Esophagus (tissue), 2 donors: ENCODE data around the gene UBE2H. TPM values are rescaled to one million over a fixed set of nuclear protein-coding genes. Genes with fewer than 3 reads are reported as not detected.
"Not testable (repeated sequence)": the region's sequence is repeated elsewhere in the genome, so short reads cannot be mapped to it uniquely, and the experiment has no call there.

Experiments
- H3K27ac ChIP-seq, 2 donors: one replicate each; pipeline ENCODE4 v1.5.1; 2013; ENCODE audit warnings: low read depth in 2 of 2, mild to moderate bottlenecking in 2 of 2, inconsistent platforms in 1 of 2, low read length in 1 of 2, moderate library complexity in 1 of 2
- H3K27me3 ChIP-seq, 2 donors: one replicate each; pipeline ENCODE4 v1.6.1; 2013; ENCODE audit warnings: low read length in 2 of 2, control low read depth in 1 of 2, mild to moderate bottlenecking in 1 of 2; ENCODE audit not compliant: insufficient read depth in 2 of 2, control insufficient read depth in 1 of 2
- H3K36me3 ChIP-seq, 2 donors: one replicate each; pipeline ENCODE4 v1.6.1; 2013; ENCODE audit warnings: low read length in 1 of 2; ENCODE audit not compliant: control insufficient read depth in 2 of 2, insufficient read depth in 2 of 2
- H3K4me1 ChIP-seq, 2 donors: one replicate each; pipeline ENCODE4 v1.6.1; 2013; ENCODE audit warnings: low read length in 1 of 2; ENCODE audit not compliant: control insufficient read depth in 2 of 2, insufficient read depth in 2 of 2
- H3K4me3 ChIP-seq, 2 donors: one replicate each; pipeline ENCODE4 v1.5.1; 2013; ENCODE audit warnings: low read length in 2 of 2, mild to moderate bottlenecking in 2 of 2, low read depth in 1 of 2, moderate library complexity in 1 of 2
- H3K9me3 ChIP-seq, 2 donors: one replicate each; pipeline ENCODE4 v1.6.1; 2013; ENCODE audit warnings: mild to moderate bottlenecking in 2 of 2, low read depth in 1 of 2, low read length in 1 of 2, moderate library complexity in 1 of 2; ENCODE audit not compliant: control insufficient read depth in 2 of 2, insufficient read depth in 1 of 2
- WGBS, 2 donors: extraction: QIAGEN DNeasy Blood & Tissue Kit; methylation state at CpG; one replicate each; pipeline ENCODE4 v1.1.7; 2013; 5-methylcytosine and 5-hydroxymethylcytosine counted together
- polyA plus RNA-seq, 2 donors: library from polyadenylated mRNA; stranded (reverse); fragments of 200-250 nt; gene quantifications; one replicate each; pipeline ENCODE4 v1.2.3, GENCODE V29; 2013
- donor health status: healthy with polysubstance abuse.
- donor health status: Bipolar disorder and iron deficiency.

The UBE2H gene
- polyA plus RNA-seq, 2 donors, result 31.1 to 51.1 TPM

- H3K4me1 ChIP-seq, result peaks cover 0 to 12% of the 10 kb centered on the region in 2 donors
- H3K27ac ChIP-seq, result peak overlapping the region; percentile 78 to 97
- H3K4me3 ChIP-seq, result no peak overlapping the region
- no peaks in the 10 kb centered on the region for H3K9me3 ChIP-seq
- no peaks in the 10 kb centered on the region for H3K36me3 ChIP-seq
- no peaks in the 10 kb centered on the region for H3K27me3 ChIP-seq
- 34 to 47% methylated on average over 3 of the region's 3 CpGs for WGBS, 2 donors
These were observed 18.1 kb upstream of the UBE2H start for GRCh38 chr7:129970816-129971215.

DNA sequence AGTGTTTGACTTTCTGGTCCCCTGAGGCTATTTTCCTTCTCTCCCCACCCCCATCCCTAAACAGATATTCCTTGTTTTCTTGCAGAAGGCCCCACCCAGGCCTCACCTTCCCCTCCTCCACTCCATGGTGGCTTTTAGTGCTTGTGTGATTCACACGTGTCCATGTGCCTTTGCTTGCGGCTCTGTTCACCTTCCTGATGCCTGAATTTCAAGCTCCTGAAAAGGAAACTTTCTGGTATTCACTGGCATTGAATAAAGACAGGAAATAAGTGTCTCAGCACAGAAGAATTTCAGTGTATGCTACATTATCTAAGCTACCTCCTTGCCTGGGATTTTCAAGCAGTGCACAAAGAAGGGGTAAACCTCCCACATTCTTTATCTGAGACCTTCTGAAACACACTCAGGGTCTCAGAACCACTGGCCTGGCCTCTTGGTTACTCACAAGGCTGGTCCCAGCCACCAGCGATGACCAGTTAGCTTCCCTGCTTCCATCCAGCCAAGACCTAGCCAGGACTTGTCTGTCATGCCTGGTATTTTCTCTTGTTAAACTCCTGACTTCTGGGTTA, 17.2 kb upstream of the UBE2H start:
- no peaks in the 10 kb centered on the region for H3K9me3 ChIP-seq
- no peaks in the 10 kb centered on the region for H3K36me3 ChIP-seq
- H3K27me3 ChIP-seq, result no peaks in the 10 kb centered on the region
- H3K27ac ChIP-seq, result peak overlapping the region; percentile 93 to 97
- H3K4me3 ChIP-seq, result no peak overlapping the region
- WGBS, 2 donors, result 37 to 48% methylated on average over 3 of the region's 3 CpGs
- H3K4me1 ChIP-seq, result peaks cover 0 to 12% of the 10 kb centered on the region in 2 donors

DNA sequence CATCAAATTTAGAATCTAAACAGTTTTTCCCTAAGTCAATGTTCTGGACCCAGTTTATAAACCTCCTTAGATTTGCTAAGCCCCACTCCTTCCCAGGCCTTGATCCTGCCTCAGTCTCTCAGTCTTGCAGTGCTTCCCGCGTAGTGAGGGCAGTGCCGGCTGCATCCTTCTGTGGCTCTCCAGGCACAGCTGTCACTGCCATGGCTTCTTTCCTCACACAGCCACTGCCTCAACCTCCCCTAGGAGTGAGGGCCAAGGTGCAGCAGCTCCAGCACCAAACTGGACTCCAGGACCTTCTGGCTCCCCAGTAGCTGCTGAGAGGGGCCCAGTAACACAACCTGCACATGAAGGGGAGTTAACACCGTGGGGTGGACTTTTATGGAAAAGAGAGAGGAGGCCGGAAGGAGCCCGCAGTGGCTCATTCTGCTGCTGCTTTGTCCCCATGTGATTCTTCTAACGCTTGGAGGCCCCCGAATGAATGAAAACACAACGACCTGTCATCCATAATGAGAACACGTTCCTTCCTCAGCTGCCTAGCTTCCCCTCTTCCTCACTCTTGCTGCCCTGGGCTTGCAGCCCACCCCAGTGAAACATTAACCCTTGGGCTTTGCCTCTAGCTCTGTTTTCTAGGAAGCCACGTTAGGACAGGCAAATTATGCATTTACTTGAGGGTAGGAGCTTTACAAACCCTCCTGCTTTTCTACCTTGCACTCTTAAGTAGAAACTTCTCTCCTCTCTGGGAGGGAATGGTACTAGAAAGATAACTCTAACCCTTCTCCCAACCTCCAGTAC, 16.0 kb upstream of the UBE2H start:
- Histone ChIP-seq H3K9me3 (no peaks in the 10 kb centered on the region), H3K27ac (no peak overlapping the region), H3K4me3 (no peak overlapping the region), H3K4me1 (peaks cover 0 to 10% of the 10 kb centered on the region in 2 donors), H3K27me3 (no peaks in the 10 kb centered on the region), H3K36me3 (no peaks in the 10 kb centered on the region)
- WGBS, 2 donors, result 83 to 85% methylated on average over 11 of the region's 11 CpGs

DNA sequence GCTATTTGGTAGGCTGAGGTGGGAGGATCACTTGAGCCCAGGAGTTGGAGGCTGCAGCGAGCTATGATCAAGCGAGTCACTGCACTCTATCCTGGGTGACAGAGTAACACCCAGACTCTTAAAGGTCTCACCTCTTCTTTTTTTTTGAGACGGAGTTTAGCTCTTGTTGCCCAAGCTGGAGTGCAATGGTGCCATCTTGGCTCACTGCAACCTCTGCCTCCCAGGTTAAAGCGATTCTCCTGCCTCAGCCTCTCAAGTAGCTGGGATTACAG, 7.4 kb upstream of the UBE2H start:
- not testable (repeated sequence) for H3K4me1 ChIP-seq, H3K27ac ChIP-seq, H3K36me3 ChIP-seq, H3K27me3 ChIP-seq, H3K9me3 ChIP-seq, H3K4me3 ChIP-seq
- 88 to 92% methylated on average over 4 of the region's 4 CpGs for WGBS, 2 donors

- Histone ChIP-seq H3K27ac (peak overlapping the region; percentile 75 to 81), H3K4me1 (peaks cover 0 to 2% of the 10 kb centered on the region in 2 donors), H3K9me3 (no peaks in the 10 kb centered on the region), H3K36me3 (no peaks in the 10 kb centered on the region), H3K27me3 (no peaks in the 10 kb centered on the region), H3K4me3 (no peak overlapping the region)
- 82 to 84% methylated on average over 12 of the region's 12 CpGs for WGBS, 2 donors
These were observed 6.9 kb upstream of the UBE2H start for GRCh38 chr7:129959471-129960203.

DNA sequence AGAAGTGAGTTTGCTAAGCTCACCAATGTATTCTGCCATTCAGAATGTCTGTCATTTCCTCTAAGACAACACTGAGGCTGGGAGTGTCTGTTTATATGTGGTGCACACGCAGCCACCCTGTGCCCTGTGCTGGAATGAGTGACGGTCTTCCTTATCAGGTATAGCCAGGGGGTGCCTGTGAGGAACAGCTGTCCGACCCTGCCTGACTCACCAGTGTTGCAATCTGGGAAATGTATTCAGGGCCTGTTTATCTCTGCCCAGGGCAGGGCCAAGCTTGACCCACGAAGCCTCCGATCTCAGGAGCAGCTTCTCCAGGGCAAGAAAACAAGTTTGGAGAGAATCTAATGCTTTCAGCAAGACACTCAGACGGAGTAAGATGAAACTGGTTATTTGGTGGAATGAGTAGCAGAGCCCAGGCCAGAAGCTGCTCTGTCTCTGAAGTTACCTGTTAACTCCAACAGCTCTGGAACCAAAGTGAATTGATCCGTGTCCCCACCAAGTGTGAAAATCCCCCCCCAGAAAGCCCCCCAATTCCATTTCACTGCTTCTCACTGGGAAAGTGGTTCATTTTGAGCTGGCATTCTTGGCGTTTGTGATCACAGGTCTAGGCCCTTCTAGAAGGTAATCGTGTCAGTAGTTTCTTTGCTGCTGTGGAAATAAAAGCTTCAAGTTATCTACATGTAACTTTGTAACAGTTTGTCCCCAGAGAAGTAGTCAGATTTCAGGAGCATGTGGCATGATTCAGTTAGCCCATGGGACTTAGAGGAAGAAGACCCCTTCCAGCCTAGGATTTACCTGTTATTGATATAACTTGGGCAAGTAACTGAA, 6.1 kb upstream of the UBE2H start:
- Histone ChIP-seq H3K9me3 (no peaks in the 10 kb centered on the region), H3K4me3 (no peak overlapping the region), H3K36me3 (no peaks in the 10 kb centered on the region), H3K27ac (peak overlapping the region; percentile 75 to 81), H3K4me1 (peaks cover 0 to 2% of the 10 kb centered on the region in 2 donors), H3K27me3 (no peaks in the 10 kb centered on the region)
- WGBS, 2 donors, result 40 to 45% methylated on average over 9 of the region's 9 CpGs

DNA sequence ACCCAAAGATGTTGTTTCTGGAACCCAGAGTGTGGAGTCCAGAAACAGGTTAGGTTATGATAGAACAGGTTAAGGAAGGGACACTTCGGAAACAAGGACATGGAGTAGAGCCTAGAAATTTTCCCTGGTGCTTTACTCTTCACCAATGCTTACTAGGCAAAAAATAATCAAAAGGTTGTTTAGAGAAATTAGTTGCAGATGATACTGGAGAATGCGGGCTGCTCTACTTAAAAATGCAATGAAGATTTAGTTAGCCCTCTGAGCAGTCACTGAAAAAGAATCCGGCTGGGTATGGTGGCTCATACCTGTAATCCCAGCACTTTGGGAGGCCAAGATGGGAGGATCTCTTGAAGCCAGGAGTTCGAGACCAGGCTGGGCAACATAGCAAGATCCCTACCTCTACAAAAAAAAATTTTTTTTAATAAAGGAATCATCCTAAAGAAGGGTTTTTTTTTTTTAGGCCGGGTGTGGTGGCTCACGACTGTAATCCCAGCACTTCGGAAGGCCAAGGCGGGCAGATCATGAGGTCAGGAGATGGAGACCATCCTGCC, 3.3 kb upstream of the UBE2H start:
- Histone ChIP-seq H3K9me3 (no peaks in the 10 kb centered on the region), H3K4me3 (no peak overlapping the region), H3K4me1 (peaks cover 0 to 2% of the 10 kb centered on the region in 2 donors), H3K27me3 (no peaks in the 10 kb centered on the region), H3K36me3 (no peaks in the 10 kb centered on the region), H3K27ac (peak overlapping the region; percentile 67 to 80)
- WGBS, 2 donors, result 90 to 91% methylated on average over 8 of the region's 8 CpGs

- H3K4me3 ChIP-seq, result peak overlapping the region; percentile 85 to 93
- H3K4me1 ChIP-seq, result peaks cover 0 to 2% of the 10 kb centered on the region in 2 donors
- WGBS, 2 donors, result 0 to 1% methylated on average over 36 to 42 of the region's 43 CpGs
- H3K9me3 ChIP-seq, result no peaks in the 10 kb centered on the region
- no peaks in the 10 kb centered on the region for H3K36me3 ChIP-seq
- no peaks in the 10 kb centered on the region for H3K27me3 ChIP-seq
- H3K27ac ChIP-seq, result peak overlapping the region; percentile 97
These were observed 591 bp downstream of the UBE2H start for GRCh38 chr7:129952086-129952652.
